Measurements from ENCODE around the gene TRIP11.

DNA sequence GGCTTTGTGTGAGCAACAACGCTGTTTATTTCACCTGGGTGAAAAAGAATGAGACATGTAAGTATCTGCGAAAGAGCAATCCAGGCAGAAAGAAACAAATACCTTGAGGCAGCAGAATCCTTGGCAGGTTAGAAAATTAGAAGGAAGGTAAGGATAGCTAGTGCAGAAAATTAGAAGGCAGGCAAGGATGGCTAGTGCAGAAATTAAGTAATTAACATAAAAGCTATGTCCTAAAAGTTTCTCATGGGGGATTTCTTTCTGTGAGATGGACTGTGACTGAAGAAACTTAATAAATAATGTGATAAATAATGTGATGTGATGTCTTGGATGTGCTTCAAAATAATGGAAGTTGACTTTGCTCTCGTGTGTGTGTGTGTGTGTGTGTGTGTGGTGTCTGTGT is 9.9 kb upstream of the TRIP11 start:
- TF ChIP-seq, protein P1, sequence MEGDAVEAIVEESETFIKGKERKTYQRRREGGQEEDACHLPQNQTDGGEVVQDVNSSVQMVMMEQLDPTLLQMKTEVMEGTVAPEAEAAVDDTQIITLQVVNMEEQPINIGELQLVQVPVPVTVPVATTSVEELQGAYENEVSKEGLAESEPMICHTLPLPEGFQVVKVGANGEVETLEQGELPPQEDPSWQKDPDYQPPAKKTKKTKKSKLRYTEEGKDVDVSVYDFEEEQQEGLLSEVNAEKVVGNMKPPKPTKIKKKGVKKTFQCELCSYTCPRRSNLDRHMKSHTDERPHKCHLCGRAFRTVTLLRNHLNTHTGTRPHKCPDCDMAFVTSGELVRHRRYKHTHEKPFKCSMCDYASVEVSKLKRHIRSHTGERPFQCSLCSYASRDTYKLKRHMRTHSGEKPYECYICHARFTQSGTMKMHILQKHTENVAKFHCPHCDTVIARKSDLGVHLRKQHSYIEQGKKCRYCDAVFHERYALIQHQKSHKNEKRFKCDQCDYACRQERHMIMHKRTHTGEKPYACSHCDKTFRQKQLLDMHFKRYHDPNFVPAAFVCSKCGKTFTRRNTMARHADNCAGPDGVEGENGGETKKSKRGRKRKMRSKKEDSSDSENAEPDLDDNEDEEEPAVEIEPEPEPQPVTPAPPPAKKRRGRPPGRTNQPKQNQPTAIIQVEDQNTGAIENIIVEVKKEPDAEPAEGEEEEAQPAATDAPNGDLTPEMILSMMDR (IDR thresholded peaks at IDR 0.05), result no peak
- no peak for TF ChIP-seq POLR2A (IDR thresholded peaks at IDR 0.05)

All from esophagus squamous epithelium (tissue), 4 donors.